ENCODE data around the gene CCDC88B.

DNA sequence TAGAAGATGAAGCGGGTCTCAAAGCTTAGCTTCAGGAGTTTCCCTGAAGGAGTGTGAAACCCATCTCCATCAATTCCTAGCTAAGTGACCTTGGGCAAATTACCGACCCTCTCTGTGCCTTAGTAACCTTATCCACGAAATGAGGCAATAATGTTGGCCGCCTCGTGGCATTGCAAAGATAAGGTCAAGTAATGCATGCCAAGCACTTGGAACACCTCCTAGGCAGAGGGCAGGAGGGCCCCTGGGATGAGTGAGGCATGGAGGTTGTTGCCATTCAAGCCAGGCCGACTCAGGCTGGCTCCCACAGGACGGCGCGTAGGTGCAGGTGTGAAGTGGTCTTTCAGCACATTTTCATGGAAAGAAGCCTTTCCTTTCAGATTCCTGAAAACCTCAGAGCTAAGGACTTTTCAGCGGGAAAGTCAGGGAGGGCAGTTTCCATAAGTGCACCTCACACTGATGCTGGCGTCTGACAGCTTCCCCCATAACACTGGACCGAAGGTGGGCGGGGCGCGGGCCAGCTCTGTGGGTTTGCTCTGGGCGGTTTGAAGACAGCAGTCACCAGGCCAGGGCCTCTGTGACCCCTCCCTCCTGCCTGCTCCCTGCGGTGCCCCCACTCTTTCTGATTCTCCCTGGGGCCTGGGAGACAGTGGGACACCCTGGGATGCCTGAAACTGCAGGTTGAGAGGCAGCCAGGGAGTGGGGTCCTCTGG lies 44.2 kb downstream of the CCDC88B start:
- TF ChIP-seq, protein P1, sequence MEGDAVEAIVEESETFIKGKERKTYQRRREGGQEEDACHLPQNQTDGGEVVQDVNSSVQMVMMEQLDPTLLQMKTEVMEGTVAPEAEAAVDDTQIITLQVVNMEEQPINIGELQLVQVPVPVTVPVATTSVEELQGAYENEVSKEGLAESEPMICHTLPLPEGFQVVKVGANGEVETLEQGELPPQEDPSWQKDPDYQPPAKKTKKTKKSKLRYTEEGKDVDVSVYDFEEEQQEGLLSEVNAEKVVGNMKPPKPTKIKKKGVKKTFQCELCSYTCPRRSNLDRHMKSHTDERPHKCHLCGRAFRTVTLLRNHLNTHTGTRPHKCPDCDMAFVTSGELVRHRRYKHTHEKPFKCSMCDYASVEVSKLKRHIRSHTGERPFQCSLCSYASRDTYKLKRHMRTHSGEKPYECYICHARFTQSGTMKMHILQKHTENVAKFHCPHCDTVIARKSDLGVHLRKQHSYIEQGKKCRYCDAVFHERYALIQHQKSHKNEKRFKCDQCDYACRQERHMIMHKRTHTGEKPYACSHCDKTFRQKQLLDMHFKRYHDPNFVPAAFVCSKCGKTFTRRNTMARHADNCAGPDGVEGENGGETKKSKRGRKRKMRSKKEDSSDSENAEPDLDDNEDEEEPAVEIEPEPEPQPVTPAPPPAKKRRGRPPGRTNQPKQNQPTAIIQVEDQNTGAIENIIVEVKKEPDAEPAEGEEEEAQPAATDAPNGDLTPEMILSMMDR (IDR thresholded peaks at IDR 0.05): no peak
- TF ChIP-seq POLR2AphosphoS5 (IDR thresholded peaks at IDR 0.05) (no peak), EP300 (IDR thresholded peaks at IDR 0.05) (no peak)

Measured in gastroesophageal sphincter (tissue), 3 donors.